MG63 (cell line): Measurements from ENCODE around the gene ZCCHC13. TPM values are rescaled to one million over a fixed set of nuclear protein-coding genes. Genes with fewer than 3 reads are reported as not detected.

Experiments used
- total RNA-seq: library from RNA; depleted of rRNA; stranded (reverse); fragments of >200 nt; shearing (Covaris generic); gene quantifications from 2 replicates; pipeline ENCODE4 v1.2.3, GENCODE V29; 2014; ENCODE audit warnings: low replicate concordance; rRNA removed

ZCCHC13 gene
- total RNA-seq, 1 experiment from 2014 or later: not detected

Other genes with a start within 250 kb of the ZCCHC13 start
- 2.0 and 6.2 TPM in 2 replicates for gene SLC16A2, start 117.3 kb downstream of the ZCCHC13 start, total RNA-seq